GM21825 (cell line): ENCODE data around the gene COL4A4.
"Not testable (repeated sequence)": the region's sequence is repeated elsewhere in the genome, so short reads cannot be mapped to it uniquely, and the experiment has no call there.

Experiments used
- ATAC-seq: cut with Tn5 transposase; IDR thresholded peaks from one replicate; pipeline ENCODE4 v1.9.1; 2021; ENCODE audit warnings: mild to moderate bottlenecking, moderate library complexity; ENCODE audit not compliant: unreplicated experiment

Gene COL4A4

GRCh38 chr2:227163998-227164762, at the start of gene COL4A4, which contains the start of gene COL4A3:
Gene COL4A4 (minus strand): TSS chr2:227164205. CDS start chr2:227147483, 16,722 bp downstream.
Gene COL4A3 (plus strand): TSS chr2:227164624. CDS start chr2:227164727, 103 bp downstream.
- ATAC-seq, result peak; percentile 59

GRCh38 chr2:227207573-227207972, 43.6 kb upstream of the COL4A4 start:
- no peak for ATAC-seq

GRCh38 chr2:227206406-227206805, 42.4 kb upstream of the COL4A4 start:
- no peak for ATAC-seq

GRCh38 chr2:227205701-227206100, 41.7 kb upstream of the COL4A4 start:
- no peak for ATAC-seq

- ATAC-seq, result no peak
Observed at GRCh38 chr2:227204452-227204851, 40.4 kb upstream of the COL4A4 start.

- no peak for ATAC-seq
Observed at GRCh38 chr2:227201771-227202170, 37.8 kb upstream of the COL4A4 start.

GRCh38 chr2:227198866-227199265, 34.9 kb upstream of the COL4A4 start:
- no peak for ATAC-seq

GRCh38 chr2:227194219-227194618, 30.2 kb upstream of the COL4A4 start:
- no peak for ATAC-seq

- no peak for ATAC-seq
Observed at GRCh38 chr2:227192491-227192890, 28.5 kb upstream of the COL4A4 start.

GRCh38 chr2:227191367-227191766, 27.4 kb upstream of the COL4A4 start:
- ATAC-seq, result no peak

GRCh38 chr2:227188292-227188691, 24.3 kb upstream of the COL4A4 start:
- ATAC-seq, result peak; percentile 61

GRCh38 chr2:227186751-227187150, 22.7 kb upstream of the COL4A4 start:
- no peak for ATAC-seq

- no peak for ATAC-seq
Observed at GRCh38 chr2:227185615-227186232, 21.7 kb upstream of the COL4A4 start.

- no peak for ATAC-seq
Observed at GRCh38 chr2:227183657-227184367, 19.8 kb upstream of the COL4A4 start.

GRCh38 chr2:227182765-227183164, 18.8 kb upstream of the COL4A4 start:
- no peak for ATAC-seq

- ATAC-seq, result no peak
Observed at GRCh38 chr2:227180770-227181169, 16.8 kb upstream of the COL4A4 start.

- no peak for ATAC-seq
Observed at GRCh38 chr2:227179988-227180685, 16.1 kb upstream of the COL4A4 start.

GRCh38 chr2:227177592-227178336, 13.8 kb upstream of the COL4A4 start:
- ATAC-seq, result no peak

GRCh38 chr2:227171779-227172178, 7.8 kb upstream of the COL4A4 start:
- not testable (repeated sequence) for ATAC-seq

GRCh38 chr2:227164763-227165291, 822 bp upstream of the COL4A4 start:
- peak; percentile 75 for ATAC-seq
